GM23338 (cell line): ENCODE results near the gene RIPOR3. TPM values are rescaled to one million over a fixed set of nuclear protein-coding genes. Genes with fewer than 3 reads are reported as not detected.

Source experiments
- ATAC-seq: fragments of 200-7000 bp; cut with Tn5 transposase; 3 replicates; pipeline ENCODE4 v1.9.1; 2020
- DNase-seq: peaks from one replicate; pipeline ENCODE4 v3.0.0-alpha.2; 2015; ENCODE audit warnings: low spot score
- H2AFZ ChIP-seq: fragments of 200-600 bp; sonication (generic); 2 replicates; pipeline ENCODE4 v1.8.0; 2016; ENCODE audit warnings: antibody characterized with exemption, mild to moderate bottlenecking, moderate library complexity
- H3F3A ChIP-seq: fragments of 200-600 bp; sonication (generic); replicated peaks from 2 replicates; pipeline ENCODE4 v1.8.0; 2017; ENCODE audit warnings: antibody characterized with exemption, mixed run types, low read depth
- H3K27ac ChIP-seq: fragments of 200-600 bp; sonication (generic); 2 replicates; pipeline ENCODE4 v1.6.1; 2016; ENCODE audit warnings: low read depth
- H3K27me3 ChIP-seq: fragments of 200-600 bp; sonication (generic); 2 replicates; pipeline ENCODE4 v1.8.0; 2016; ENCODE audit warnings: mild to moderate bottlenecking, mixed run types, moderate library complexity; ENCODE audit not compliant: insufficient read depth
- H3K36me3 ChIP-seq: fragments of 200-600 bp; sonication (generic); 2 replicates; pipeline ENCODE4 v1.8.0; 2016; ENCODE audit warnings: mild to moderate bottlenecking; ENCODE audit not compliant: insufficient read depth
- H3K4me1 ChIP-seq: fragments of 200-600 bp; sonication (generic); 2 replicates; pipeline ENCODE4 v1.8.0; 2016; ENCODE audit warnings: mild to moderate bottlenecking, moderate library complexity; ENCODE audit not compliant: insufficient read depth
- H3K4me2 ChIP-seq: fragments of 200-600 bp; sonication (generic); 2 replicates; pipeline ENCODE4 v1.7.1; 2017; ENCODE audit warnings: mixed run types
- H3K4me3 ChIP-seq: fragments of 200-600 bp; sonication (generic); 2 replicates; pipeline ENCODE4 v1.6.1; 2016; ENCODE audit warnings: mixed run types
- H3K79me2 ChIP-seq: fragments of 200-600 bp; sonication (generic); replicated peaks from 2 replicates; pipeline ENCODE4 v1.8.0; 2017; ENCODE audit warnings: mild to moderate bottlenecking; ENCODE audit not compliant: insufficient read depth
- H3K9me2 ChIP-seq: fragments of 200-600 bp; sonication (generic); 2 replicates; pipeline ENCODE4 v1.8.0; 2017; ENCODE audit not compliant: insufficient read depth
- H4K20me1 ChIP-seq: fragments of 200-600 bp; sonication (generic); replicated peaks from 2 replicates; pipeline ENCODE4 v1.8.0; 2017; ENCODE audit warnings: mild to moderate bottlenecking; ENCODE audit not compliant: insufficient read depth
- H3K27ac Mint-ChIP-seq: 2 replicates; pipeline ENCODE4 v1.8.0; 2020; ENCODE audit warnings: inconsistent platforms, mild to moderate bottlenecking, moderate library complexity, mixed read lengths
- H3K27me3 Mint-ChIP-seq: 3 replicates; pipeline ENCODE4 v1.8.0; 2022; ENCODE audit warnings: low read depth, mild to moderate bottlenecking, moderate library complexity, mixed read lengths, inconsistent platforms; ENCODE audit not compliant: insufficient read depth, poor library complexity
- H3K36me3 Mint-ChIP-seq: 3 replicates; pipeline ENCODE4 v1.8.0; 2021; ENCODE audit warnings: low read depth, mild to moderate bottlenecking, inconsistent platforms, moderate library complexity, mixed read lengths
- H3K4me1 Mint-ChIP-seq: 3 replicates; pipeline ENCODE4 v1.8.0; 2020; ENCODE audit warnings: mild to moderate bottlenecking, inconsistent platforms, mixed read lengths
- H3K4me3 Mint-ChIP-seq: 3 replicates; pipeline ENCODE4 v1.8.0; 2021; ENCODE audit warnings: moderate library complexity, mild to moderate bottlenecking, inconsistent platforms, mixed read lengths
- H3K9me3 Mint-ChIP-seq: 3 replicates; pipeline ENCODE4 v1.8.0; 2020; ENCODE audit warnings: moderate library complexity, mild to moderate bottlenecking, inconsistent platforms, mixed read lengths
- CTCF ChIP-seq, 2 experiments: fragments of 200-600 bp in 1 of 2; sonication (generic) in 1 of 2; conservative IDR thresholded peaks; 2 replicates each; pipeline versions ENCODE4 v1.5.1 to v1.6.1; 2016 to 2017; ENCODE audit warnings: antibody characterized with exemption in 2 of 2, low read depth in 2 of 2, mild to moderate bottlenecking in 2 of 2, moderate library complexity in 1 of 2
- EZH2phosphoT487 ChIP-seq: fragments of 200-600 bp; sonication (generic); IDR thresholded peaks from one replicate; pipeline ENCODE4 v1.8.1; 2018; ENCODE audit warnings: antibody characterized with exemption; ENCODE audit not compliant: unreplicated experiment
- JUNB ChIP-seq: IDR thresholded peaks from one replicate; pipeline ENCODE4 v1.6.1; 2016; ENCODE audit warnings: antibody characterized with exemption; ENCODE audit not compliant: unreplicated experiment
- POLR2AphosphoS5 ChIP-seq: IDR thresholded peaks from 2 replicates; pipeline ENCODE4 v1.6.1; 2016; ENCODE audit warnings: antibody characterized with exemption, low read depth
- REST ChIP-seq: IDR thresholded peaks from one replicate; pipeline ENCODE4 v1.6.1; 2018; ENCODE audit warnings: antibody characterized with exemption; ENCODE audit not compliant: unreplicated experiment
- polyA plus RNA-seq: library from polyadenylated mRNA; unstranded; fragments of >200 nt; fragmentation: Nextera tagmentation; extraction: Ambion mirVana; gene quantifications from 2 replicates; pipeline ENCODE4 v1.2.1, GENCODE V29; 2016
- total RNA-seq: library from RNA; depleted of rRNA; stranded (reverse); fragments of >200 nt; shearing (Covaris generic); gene quantifications from 2 replicates; pipeline ENCODE4 v1.2.3, GENCODE V29; 2014

Gene RIPOR3
- total and polyA plus RNA-seq, 2 experiments from 2014 or later = 4.9 to 6.3 TPM

DNA sequence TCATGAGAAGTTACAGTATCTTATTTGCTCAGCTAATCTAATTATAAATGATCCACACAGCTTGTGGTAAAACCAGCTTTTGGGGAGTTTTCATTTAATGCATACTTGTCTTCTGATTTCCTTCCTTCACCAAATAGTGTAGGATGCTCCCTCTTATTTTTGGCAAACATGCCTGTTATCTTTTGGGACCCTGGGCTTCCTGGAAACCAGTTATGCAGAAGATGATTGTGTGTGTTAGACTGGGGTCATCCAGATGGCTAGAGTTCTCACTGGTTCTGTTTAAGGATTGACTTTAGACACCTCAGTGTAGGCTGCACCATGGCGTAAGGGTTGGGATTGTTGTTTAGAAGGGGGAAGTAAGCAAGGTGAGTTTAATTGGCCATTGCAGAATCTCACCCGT, 119.9 kb downstream of the RIPOR3 start:
- no peaks in the 10 kb centered on the region for H3K79me2 ChIP-seq
- no peak overlapping the region for H3K27ac ChIP-seq
- peaks cover 12% of the 10 kb centered on the region; the same call in 1 of the 2 replicates for H4K20me1 ChIP-seq

More for the DNA sequence above, 119.9 kb downstream of the RIPOR3 start:
- no peaks in the 10 kb centered on the region for H3K9me3 Mint-ChIP-seq
- H3K4me1 Mint-ChIP-seq = peaks cover 2% of the 10 kb centered on the region; the same call in 2 of the 3 replicates
- DNase-seq = no peak
- no peaks in the 10 kb centered on the region for H3K27me3 ChIP-seq
- H3K36me3 Mint-ChIP-seq = peaks cover 24% of the 10 kb centered on the region
- no peak overlapping the region for H3K27ac Mint-ChIP-seq
- H3K36me3 ChIP-seq = no peaks in the 10 kb centered on the region; the same call in 1 of the 2 replicates
- no peaks in the 10 kb centered on the region for H3K4me1 ChIP-seq
- H2AFZ ChIP-seq = no peak overlapping the region
- TF ChIP-seq POLR2AphosphoS5 (no peak), EZH2phosphoT487 (no peak), JUNB (no peak), CTCF (conservative IDR thresholded peaks at IDR 0.05; ENCODE audit: low read depth in 2 of 2) (no peak), REST (no peak)
- ATAC-seq = no peak
- no peak overlapping the region for H3K4me3 Mint-ChIP-seq
- no peaks in the 10 kb centered on the region for H3F3A ChIP-seq
- peaks cover 1% of the 10 kb centered on the region for H3K27me3 Mint-ChIP-seq
- H3K4me2 ChIP-seq = no peak overlapping the region
- H3K9me2 ChIP-seq = no peaks in the 10 kb centered on the region
- no peak overlapping the region for H3K4me3 ChIP-seq
